ENCODE data around the gene CFAP68. TPM values are rescaled to one million over a fixed set of nuclear protein-coding genes. Genes with fewer than 3 reads are reported as not detected.

Gene CFAP68
- total and polyA plus RNA-seq, 9 of the 15 experiments (the other 6 are each of a cell fraction or from before 2014, with no cell fraction given): 22.8 to 72.3 (median 52.5) TPM

GRCh38 chr11:111870886-111871692 lies 8.3 kb upstream of the CFAP68 start, which contains the start of gene ALG9 (continued):
- TF ChIP-seq C11orf30 (IDR thresholded peaks at IDR 0.05; ENCODE audit: low read depth) (peak; percentile 59; the same call in 1 of the 2 replicates), ZNF518B (CRISPR knock-in tag; IDR thresholded peaks at IDR 0.05) (no peak), STAG1 (CRISPR knock-in tag; IDR thresholded peaks at IDR 0.05; ENCODE audit: borderline replicate concordance) (peak; percentile 19; the same call in 1 of the 2 replicates), NR2C1 (IDR thresholded peaks at IDR 0.05) (no peak), NR2C1 (tag; IDR thresholded peaks at IDR 0.05) (no peak), ZBTB1 (CRISPR knock-in tag; IDR thresholded peaks at IDR 0.05; ENCODE audit: borderline replicate concordance, low read depth) (peak; percentile 61), YY1 (IDR thresholded peaks at IDR 0.05; ENCODE audit: borderline replicate concordance in 1 of 3, control insufficient read depth in 1 of 3, extremely low read depth in 1 of 3, insufficient read depth in 3 of 3, insufficient read length in 1 of 3, insufficient replicate concordance in 2 of 3, low read depth in 1 of 3, low read length in 2 of 3) (peak in 2 of 3 experiments; percentile 54 to 75), CBX2 (IDR thresholded peaks at IDR 0.05; ENCODE audit: insufficient read depth, low read length, poor library complexity, severe bottlenecking) (no peak), SRSF1 (IDR thresholded peaks at IDR 0.05; ENCODE audit: low read depth, low read length) (no peak), MAZ (CRISPR knock-in tag; conservative IDR thresholded peaks at IDR 0.05 in 1 of 2, IDR thresholded peaks at IDR 0.05 in 1 of 2) (peak; percentile 62 to 77; a peak in 3 of 4 replicates), RB1 (IDR thresholded peaks at IDR 0.05; ENCODE audit: low read depth) (peak; percentile 90; the same call in 1 of the 2 replicates), ZSCAN29 (IDR thresholded peaks at IDR 0.05) (no peak), MBD1 (CRISPR knock-in tag; IDR thresholded peaks at IDR 0.05) (no peak), PURB (CRISPR knock-in tag; IDR thresholded peaks at IDR 0.05; ENCODE audit: low read depth) (no peak), CBX1 (IDR thresholded peaks at IDR 0.05; ENCODE audit: low read depth) (0 out of 2 replicates have a peak, but pooled peaks have one; percentile 43), FOXP1 (CRISPR knock-in tag; IDR thresholded peaks at IDR 0.05) (peak; percentile 75; the same call in 1 of the 2 replicates), FOXM1 (IDR thresholded peaks at IDR 0.05; ENCODE audit: low read depth) (no peak), FOXM1 (CRISPR knock-in tag; IDR thresholded peaks at IDR 0.05; ENCODE audit: low read depth) (peak; percentile 84; the same call in 1 of the 2 replicates), ZNF217 (CRISPR knock-in tag; IDR thresholded peaks at IDR 0.05) (no peak), RBM22 (IDR thresholded peaks at IDR 0.05; ENCODE audit: low read depth, low read length, poor library complexity, severe bottlenecking) (no peak), ID3 (CRISPR knock-in tag; IDR thresholded peaks at IDR 0.05) (no peak), ID3 (tag; IDR thresholded peaks at IDR 0.05) (0 out of 2 replicates have a peak, but pooled peaks have one; percentile 15)
